Activated CD4-positive, alpha-beta T cell treated with anti-CD3 and anti-CD28 coated beads, Interleukin-2, amount 50 U/mL, for 1 hour (primary cell): Measurements from ENCODE around the gene TRPM3.

Experiments used
- DNase-seq: peaks from one replicate; pipeline ENCODE4 v3.0.0-alpha.2; 2020

TRPM3 gene

GRCh38 chr9:70539526-70539925 lies 581.9 kb downstream of the TRPM3 start:
- DNase-seq = no peak

- DNase-seq = no peak
Measured at GRCh38 chr9:70539001-70539400, 582.4 kb downstream of the TRPM3 start.

- DNase-seq = no peak
Measured at GRCh38 chr9:70537084-70537483, 584.3 kb downstream of the TRPM3 start.

DNA sequence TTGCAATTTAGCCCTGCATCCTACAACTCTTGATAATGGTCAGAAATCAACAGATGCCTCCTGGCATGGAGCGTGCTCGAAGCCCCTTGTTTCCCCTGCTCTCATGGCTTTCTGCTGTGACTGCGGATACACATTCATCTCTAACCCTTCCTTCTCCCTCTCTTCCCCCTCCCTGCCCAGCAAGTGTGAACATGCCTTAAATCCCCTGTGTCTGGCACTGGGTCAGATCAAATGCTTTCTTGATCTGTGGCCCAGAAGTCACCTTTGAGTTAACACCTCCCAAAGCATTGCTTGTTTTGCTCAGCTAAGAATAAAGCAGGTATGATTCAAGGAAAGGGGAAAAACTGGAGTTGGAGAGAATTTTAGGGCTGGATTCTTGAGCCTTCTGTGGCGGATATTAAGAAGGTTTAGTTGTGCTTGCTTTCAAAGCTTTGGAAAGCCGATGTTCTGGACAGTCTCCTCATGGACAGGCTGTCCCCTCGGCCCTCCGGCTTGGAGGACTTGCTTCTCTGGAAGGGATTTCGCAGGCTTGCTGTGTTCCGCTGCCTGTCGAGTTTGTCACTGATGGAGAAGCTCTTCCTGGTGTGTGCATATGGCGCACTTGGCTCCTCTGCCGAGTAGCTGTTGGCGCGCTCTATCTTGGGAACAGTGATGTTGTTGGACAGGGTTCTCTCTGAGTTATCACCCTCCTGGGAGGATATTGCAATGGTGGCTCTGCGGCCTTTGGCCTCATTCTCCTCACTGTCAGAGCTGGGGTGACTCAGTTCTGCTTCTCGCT lies 585.7 kb downstream of the TRPM3 start:
- no peak for DNase-seq

DNA sequence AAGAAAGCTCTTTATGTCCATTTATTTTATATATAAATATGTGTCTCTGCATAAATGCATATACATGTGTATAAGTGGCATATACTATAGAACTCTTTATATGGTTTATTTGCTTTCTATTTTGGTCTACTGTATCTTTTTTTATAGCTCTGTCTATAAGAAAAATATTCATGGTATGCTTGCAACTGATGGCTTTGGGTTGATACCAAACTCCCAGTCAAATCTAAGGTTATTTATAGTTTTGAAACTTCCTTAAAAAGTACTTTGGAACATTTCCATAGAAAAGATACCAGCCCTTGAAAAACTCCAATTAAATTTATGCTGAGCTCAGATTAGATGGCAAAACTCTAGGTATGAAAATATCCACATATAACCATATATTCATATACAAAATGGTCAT lies 587.0 kb downstream of the TRPM3 start:
- no peak for DNase-seq

GRCh38 chr9:70534061-70534460 lies 587.4 kb downstream of the TRPM3 start:
- no peak for DNase-seq

- no peak for DNase-seq
Measured at GRCh38 chr9:70533492-70533891, 587.9 kb downstream of the TRPM3 start.

- no peak for DNase-seq
Measured at GRCh38 chr9:70532716-70533115, 588.7 kb downstream of the TRPM3 start.

DNA sequence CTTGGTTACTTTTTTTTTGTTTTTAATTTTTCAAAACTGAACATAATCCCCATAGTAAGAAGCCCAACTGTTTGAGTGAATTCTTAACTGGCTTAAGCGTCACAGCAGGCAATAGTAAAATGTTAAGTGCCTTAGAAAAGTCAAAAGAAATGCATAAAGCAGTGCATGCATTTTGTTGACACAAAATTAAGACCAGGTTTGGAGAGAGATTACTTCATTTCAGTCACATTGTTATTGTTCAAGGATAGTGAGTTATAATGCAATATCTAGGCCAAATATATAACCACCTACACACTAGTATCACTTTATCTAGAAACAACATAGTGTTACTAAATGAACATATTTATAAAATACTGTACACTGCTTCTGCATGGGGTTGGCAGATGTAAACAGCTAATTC lies 590.1 kb downstream of the TRPM3 start:
- no peak for DNase-seq

DNA sequence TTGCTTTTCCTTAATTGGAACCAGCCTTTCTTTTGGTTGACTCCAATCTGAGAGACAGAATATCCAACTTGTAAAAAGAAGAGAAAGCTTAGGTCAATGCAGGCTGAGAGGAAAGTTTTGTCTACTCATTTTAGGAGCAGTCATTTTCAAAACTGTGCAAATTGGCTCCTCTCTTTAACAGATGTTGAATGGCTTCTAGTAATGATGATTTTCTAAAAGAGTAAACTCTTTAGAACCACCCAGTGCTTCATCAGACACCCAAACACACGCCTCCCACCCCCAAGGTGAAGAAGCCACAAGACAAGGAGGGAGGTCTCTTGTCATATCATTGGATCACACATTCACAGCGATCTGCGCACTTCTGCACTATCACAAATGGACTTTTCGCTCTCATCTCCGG lies 590.7 kb downstream of the TRPM3 start:
- no peak for DNase-seq

DNA sequence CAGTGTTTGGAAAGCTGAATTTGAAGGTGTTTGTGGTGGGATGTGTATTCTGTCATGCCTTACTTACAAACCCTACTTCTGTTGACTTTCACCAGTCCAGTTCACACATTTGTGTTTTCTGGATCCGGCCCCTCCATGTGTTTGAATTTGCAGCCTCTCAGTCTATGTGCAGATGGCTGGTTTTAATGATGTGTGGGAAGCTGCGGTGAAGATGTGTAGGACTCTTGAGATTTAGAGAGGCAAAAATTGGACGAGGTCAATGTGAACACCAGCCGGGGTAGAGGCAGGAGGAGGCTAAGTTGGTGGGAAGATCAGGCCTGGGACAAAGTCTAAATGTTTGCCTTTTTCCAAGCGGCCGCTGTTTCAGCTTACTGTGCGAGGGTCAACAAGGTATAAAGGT lies 591.6 kb downstream of the TRPM3 start:
- no peak for DNase-seq

DNA sequence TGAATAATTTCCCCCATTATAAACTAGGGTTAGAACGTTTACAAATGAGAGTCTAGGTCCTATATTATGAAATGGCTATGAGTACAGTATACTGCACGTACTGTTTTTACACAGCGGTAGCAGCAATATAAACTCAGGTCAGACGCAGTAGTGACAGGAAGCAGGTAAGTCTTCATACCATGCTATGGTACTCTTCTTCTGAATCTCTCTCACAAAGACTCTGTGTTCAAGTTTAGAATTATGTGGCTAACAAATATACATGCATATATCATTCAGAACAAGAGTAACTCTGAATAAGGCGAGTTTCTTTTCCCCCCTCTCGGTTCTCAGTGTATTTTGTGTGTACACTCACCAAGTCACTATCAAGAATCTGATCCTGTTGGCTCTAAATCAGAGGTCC lies 592.0 kb downstream of the TRPM3 start:
- no peak for DNase-seq

DNA sequence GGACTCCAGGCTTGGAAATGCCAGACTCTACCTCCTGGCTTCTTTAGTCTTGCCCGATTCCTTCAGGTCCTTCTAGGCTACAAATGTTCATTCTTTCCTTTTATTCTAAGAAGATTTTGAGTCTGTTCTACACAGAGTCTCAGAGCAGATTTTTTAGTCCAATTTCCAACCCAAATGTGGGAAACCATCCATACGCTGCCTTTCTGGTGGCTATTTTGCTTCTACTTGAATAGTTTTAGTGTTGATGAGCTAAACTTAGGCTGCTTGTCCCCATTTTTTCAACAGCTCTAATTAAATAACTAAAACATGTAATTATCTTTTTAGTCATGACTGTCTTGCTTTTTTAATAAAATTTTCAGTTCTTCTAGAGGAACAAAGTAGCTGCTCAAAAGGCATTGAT lies 594.5 kb downstream of the TRPM3 start:
- DNase-seq = no peak

GRCh38 chr9:70525519-70525918 lies 595.9 kb downstream of the TRPM3 start:
- DNase-seq = no peak

DNA sequence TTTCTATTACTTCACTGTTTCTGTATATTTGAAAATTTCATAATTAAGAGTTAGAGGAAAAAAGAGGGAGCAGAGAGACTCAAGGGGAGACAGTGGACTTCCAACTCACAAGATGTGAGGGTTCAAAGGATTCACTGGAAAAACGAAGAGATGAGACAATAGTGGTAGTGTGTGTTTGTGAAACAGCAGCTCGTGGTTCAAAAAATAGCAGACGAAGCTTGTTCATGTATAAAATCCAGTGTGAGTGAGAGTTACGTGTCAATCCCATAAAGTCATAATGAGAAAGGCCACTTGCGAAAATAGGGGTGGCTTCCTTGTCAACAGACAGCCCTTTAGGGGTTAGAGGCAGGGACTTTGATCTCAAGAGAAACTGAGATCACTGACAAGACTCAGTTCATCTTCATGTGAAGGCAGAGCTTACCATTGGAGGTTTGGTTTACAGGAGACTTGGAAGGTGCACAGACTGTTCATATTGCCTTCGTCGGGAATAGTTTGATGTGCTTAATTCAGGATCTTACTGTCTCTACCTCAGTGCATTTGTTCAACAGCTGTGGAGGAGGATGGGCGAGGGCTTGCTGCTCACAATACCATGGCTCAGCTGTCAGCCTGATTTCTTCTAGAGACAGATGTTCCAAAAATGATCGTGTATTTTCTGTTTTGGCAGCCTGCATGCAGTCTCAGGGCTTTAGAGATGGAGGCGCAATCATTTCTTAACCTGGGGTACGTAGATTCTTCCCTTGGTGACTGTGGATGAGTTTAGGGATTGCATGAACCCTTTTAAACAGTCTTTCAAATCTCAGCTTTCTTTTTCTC lies 601.3 kb downstream of the TRPM3 start:
- DNase-seq = no peak

- DNase-seq = no peak
Measured at GRCh38 chr9:70517926-70518610, 603.4 kb downstream of the TRPM3 start.

- DNase-seq = no peak
Measured at GRCh38 chr9:70514273-70514672, 607.1 kb downstream of the TRPM3 start.

GRCh38 chr9:70511858-70512257 lies 609.6 kb downstream of the TRPM3 start:
- DNase-seq = no peak

GRCh38 chr9:70510157-70510770 lies 611.2 kb downstream of the TRPM3 start:
- DNase-seq = no peak

DNA sequence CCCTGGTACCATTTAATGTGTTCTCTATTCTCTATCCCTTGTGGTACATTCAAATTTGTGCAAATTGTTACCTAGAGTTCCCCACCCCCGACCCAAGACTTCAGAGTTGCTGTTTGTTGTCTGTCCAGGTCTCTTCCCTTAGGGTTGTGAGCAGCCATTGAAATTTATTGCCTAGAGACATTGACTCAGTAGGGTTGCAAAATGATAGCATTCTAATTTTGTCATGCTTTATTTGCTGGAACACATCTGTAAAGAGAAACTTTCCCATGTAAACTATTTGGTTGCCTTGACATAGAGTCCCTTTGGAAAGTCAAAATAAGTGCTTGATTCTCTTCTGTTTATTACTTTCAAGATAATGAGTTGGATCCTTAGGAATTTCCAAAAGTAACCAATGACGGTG lies 615.3 kb downstream of the TRPM3 start:
- DNase-seq = no peak

DNA sequence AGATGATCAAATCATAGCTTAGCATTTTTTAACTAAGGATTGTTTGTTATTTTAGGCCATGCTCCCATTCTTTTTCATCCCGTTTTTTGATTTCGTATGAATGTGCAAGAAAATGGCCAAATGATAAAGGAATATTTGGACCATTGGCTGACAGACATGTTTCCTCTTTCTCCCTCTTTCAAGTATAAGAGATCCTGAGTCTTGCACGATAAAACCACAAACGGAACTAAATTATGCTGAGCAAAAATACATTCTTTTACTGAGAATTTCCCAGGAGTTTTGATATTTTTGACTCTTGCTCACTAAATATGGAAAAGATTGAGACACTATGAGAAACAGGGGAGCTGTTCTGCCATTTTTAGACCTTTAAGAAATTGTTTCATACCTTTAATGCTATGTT lies 616.6 kb downstream of the TRPM3 start:
- no peak for DNase-seq

GRCh38 chr9:70502690-70503089 lies 618.7 kb downstream of the TRPM3 start:
- no peak for DNase-seq

GRCh38 chr9:70500793-70501192 lies 620.6 kb downstream of the TRPM3 start:
- no peak for DNase-seq
